Islet precursor cell (in vitro differentiated cells): ENCODE data around the gene SEC14L5.
"Not testable (repeated sequence)": the region's sequence is repeated elsewhere in the genome, so short reads cannot be mapped to it uniquely, and the experiment has no call there.

Experiments
- DNase-seq: peaks from one replicate; pipeline ENCODE4 v3.0.0-alpha.2; 2018

The SEC14L5 gene

DNA sequence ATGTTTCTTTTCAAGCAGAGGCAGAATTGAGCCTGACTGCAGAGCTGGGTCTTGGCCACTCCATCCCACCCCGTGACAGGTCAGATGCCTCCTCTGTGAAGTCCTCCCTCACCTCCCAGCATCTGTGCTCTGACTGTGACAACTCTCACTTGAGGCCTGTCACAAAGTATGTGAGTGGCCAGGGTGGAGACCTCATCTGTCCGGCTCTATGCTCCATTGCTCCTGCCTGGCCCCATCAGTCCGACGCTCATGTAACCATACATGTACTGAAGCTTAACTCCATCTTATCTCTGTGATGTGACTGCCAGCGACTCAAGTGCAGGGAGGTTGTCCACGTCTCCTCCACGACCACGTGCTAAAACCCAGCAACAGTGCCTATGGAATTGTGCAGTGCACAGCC, 24.7 kb upstream of the SEC14L5 start:
- no peak for DNase-seq

DNA sequence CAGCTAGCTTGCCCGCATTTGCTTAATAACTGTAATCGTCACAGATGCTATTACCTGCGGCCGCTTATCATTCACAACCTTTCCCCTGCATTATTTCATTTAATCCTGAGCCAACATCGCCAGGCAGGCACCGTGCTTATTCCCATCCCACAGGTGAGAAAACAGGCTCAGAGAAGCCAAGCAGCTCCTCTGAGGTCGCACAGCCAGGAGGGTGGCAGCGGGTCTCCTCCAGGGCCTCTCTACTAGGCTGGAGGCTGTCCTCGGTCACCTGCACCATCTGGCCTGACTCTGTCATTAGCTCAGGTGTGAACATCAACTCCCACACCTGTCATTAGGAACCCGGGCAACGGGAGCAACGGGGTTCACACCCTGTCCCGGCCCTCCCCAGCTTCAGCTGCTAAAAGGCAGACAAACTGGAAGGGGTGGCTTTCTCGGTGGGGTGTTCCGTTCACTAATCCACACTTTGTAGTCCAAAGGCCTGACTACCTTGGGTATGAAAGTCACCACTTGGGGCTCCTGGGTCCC, 24.2 kb upstream of the SEC14L5 start:
- DNase-seq = no peak

DNA sequence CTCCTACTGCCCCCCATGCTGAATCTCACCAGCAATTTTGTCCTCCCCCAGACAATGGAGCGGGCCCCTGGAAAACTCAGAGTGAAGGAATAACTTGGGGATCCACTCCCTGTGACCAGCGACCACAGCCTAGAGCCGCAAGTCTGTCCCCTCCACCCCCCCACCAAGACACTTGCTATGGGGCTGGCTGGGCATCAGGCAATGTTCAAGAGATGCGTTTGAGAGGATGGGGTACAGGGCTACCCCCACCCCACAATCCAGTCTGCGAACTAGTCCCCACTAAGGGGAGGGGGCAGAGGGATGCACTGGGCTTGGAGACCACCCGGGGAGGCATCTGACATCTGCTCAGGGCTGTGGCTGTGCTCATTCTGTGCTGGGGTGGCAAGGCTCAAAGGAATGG, 23.5 kb upstream of the SEC14L5 start:
- DNase-seq = no peak

DNA sequence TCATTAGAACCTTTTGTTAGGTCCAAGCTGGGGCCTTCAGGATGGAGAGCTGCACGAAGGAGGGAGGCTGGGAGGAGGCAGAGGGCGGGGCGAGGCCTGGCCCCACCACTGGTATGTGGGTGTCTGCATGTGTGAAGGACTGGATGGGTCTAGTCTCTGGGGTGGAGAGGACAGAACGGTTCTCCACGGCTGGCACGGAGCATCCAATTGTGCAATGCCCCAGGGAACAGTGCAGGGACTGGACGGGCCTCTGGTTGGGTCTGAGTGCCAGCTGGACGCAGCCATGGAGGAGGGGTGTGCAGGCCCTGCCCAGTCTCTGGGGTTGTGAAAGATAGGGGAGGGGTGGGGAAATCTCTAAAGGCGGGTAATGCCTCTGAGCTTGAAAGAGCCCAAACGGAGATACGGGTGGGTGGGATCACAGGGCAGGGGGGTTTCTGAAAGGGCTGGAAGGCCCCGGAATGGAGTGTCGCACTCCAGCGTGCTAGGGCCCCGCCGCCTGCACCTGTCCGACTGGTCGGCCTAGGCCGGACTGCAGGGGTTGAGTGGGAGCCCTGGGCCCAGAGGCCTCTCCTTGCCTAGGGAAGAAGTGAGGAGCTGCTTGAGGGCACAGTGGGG, 22.8 kb upstream of the SEC14L5 start:
- no peak for DNase-seq

DNA sequence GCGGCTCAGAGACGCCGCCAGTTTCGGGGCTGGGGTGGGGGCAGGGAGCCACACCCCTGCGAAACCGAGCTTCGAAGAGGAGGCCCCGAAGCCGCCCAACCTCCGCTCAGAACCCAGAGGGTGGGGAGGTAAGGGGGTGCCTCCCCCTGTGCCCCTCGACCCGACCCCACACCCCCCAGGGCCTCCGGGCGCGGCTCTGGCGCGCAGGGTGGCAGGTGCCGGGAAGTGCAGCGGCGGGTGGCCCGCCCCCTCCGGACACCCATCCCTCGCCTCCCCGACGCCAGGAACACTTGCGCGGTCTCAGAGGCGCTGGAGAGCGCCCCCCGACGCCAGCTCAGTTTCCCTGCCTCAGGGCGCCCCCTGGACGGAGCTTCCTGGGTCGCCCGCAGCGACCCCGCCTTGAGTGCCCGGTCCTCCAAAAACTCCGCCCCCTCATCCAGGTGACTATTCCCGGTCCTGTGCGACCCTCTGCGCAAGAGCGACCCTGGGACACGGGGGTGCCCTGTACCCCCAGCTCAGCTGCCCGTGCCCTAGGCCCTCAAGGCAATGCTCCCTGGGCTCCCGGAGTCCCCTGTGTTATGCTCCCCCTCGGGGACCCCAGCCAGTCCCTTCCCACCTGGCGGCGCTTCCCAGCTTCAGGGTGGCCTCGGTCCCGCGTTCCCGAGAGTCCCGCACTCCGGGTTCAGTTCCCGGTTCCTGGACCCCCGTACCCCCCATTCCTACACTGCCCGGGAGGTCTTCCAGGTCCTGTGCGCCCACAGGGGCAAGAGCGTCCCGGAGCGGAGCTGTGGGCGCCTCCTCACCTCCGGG, 21.7 kb upstream of the SEC14L5 start:
- peak; percentile 73 for DNase-seq

GRCh38 chr16:4936991-4937781, 20.9 kb upstream of the SEC14L5 start, which contains the start of gene PPL:
Gene PPL (minus strand): TSS chr16:4937148. CDS start chr16:4937045, 103 bp downstream.
- DNase-seq = peak; percentile 95

- DNase-seq = no peak
Measured at GRCh38 chr16:4937782-4938682, 20.1 kb upstream of the SEC14L5 start.

- DNase-seq = no peak
Measured at GRCh38 chr16:4938683-4939030, 19.5 kb upstream of the SEC14L5 start.

DNA sequence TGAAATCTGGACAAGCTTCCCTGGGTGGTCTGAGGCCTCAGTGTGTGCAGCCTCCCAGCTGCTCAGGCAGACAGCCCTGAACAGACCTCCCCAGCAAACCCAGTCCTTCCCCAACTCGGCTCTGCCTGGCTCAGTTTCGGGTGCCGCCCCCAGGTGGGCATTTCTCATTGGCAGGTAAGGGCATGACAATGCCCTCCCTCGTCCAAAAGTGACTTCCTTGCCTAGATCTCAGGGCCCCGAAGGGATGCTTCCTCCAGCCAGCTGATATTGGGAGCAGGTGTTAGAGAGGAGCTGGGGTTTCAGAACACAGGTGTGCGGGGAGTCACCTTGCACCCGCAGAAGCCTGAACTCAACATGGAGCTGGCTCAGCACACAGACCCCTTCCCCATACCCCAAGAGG, 17.4 kb upstream of the SEC14L5 start:
- DNase-seq = no peak

DNA sequence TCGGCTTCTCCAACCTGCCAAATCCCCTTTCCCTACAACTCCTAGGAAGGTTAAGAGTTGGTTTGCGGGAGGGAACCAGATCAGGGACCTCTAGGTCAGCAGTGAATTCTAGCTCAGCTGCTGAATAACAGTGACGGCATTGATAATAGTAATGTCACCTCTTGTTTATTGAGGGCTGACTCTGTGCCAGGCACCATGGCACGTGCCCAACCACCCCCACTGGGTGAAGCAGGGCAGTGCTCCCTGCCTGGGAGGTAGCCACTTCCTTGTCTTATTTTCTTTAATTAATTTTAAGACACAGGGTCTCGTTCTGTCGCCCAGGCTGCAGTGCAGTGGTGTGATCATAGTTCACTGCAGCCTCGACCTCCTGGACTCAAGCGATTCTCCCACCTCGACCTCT, 15.6 kb upstream of the SEC14L5 start:
- DNase-seq = no peak

GRCh38 chr16:4944333-4945281, 13.5 kb upstream of the SEC14L5 start:
- peak; percentile 98 for DNase-seq

- DNase-seq = peak; percentile 82
Measured at GRCh38 chr16:4945560-4946502, 12.3 kb upstream of the SEC14L5 start.

DNA sequence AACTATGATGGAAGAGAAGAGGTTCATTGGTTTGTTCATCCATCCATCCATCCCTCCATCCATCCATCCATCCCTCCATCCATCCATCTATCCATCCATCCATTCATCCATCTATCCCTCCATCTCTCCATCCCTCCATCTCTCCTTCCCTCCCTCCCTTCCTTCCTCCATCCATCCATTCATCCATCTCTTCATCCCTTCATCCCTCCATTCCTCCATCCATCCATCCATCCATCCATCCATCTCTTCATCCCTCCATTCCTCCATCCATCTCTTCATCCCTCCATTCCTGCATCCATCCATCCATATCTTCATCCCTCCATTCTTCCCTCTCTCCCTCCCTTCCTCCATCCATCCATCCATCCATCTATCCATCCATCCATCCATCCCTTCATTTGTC, 11.2 kb upstream of the SEC14L5 start:
- no peak for DNase-seq

DNA sequence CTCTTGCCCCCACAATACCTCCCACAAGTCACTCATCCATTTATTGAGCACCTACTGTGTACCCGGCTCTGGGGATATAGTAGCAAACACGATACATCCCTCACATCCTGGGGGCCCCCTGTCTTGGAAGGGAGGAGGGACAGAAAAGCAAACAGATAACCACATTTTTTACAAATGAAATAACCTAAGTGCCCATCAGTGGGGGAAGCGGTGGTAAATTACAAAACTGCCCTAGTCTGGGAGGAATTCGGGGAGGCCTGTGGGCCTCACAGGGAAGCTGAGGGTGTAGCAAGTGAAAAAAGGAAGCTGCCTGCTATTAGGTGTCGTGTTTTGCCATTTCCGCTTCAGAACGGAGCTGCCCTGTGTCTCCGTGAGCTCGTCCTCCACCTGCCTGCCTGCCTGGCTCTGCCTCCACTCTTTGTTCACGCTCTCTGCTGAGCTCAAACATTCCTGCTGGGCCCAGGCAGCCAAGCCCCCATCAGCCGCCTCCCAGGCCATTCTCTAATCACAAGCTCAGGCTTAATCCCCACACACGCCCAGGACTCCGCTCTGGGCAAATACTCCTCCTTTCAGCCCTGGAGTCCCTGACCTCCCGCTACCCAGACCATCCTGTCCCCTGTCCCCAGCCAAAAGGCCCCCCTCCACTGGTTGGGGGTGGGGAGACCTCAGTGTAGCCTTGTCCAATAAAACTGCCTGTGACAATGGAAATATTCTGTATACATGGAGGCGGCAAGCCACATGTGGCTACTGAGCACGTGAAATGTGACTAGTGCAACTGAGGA, 10.2 kb upstream of the SEC14L5 start:
- peak; percentile 78 for DNase-seq

DNA sequence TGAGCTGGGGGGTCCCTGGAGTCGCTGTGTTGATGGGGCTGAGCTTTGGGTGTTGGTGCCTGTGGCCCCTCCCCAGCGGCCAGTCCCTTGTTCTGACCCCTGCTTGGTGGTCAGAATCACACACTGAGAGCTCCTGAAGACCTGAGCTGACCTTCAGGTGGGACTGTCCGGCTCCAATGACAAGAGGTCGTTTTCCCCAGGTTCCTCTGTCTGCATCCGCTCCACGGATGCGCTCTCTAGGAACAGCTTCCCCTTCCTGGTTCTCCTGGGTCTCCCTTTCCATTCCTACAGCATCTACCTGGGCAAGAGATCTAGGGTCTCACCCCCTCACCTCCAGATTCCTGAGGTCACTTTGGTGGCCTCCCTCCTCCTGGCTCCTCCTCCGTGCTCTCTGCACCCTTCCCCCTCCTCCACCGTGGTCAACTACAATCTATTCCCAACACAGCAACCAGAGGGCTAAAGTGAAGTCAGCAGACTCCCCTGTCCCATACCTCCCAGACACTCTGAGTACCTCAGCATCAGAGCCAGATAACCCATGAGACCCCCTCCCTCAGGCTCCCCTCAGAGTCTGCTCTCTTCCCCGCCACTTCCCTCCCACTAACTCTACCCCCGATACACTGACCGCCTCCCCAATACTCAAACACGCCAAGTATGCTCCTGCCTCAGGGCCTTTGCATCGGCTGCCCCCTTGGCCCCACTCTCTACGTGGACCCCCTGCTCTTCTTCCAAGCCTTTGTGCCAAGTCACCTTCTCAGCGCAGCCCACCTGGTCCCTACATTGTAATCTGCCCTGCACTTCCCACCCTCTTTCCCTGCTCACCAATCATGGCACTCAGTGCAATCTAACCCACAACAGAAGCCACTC, 9.0 kb upstream of the SEC14L5 start:
- no peak for DNase-seq

- DNase-seq = no peak
Measured at GRCh38 chr16:4949986-4950385, 8.1 kb upstream of the SEC14L5 start.

DNA sequence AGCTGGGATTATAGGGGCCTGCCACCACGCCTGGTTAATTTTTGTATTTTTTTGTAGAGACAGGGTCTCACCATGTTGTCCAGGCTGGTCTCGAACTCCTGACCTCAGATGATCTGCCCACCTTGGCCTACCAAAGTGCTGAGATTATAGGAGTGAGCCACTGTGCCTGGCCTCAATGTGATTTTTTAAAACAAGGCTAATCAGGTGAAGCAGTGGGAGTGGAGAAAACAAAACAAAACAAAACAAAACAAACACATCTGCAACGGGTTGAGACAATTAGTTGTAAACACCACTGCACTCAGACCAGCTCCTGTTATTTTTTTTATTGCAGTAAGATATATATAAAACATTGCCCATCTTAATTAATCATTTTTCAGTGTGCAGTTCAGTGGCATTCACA, 6.5 kb upstream of the SEC14L5 start:
- not testable (repeated sequence) for DNase-seq

- DNase-seq = no peak
Measured at GRCh38 chr16:4954714-4955113, 3.4 kb upstream of the SEC14L5 start.
